Stomach smooth muscle (tissue), 2 donors: ENCODE data around the gene PNLIPRP3.

Source experiments
- H3K27ac ChIP-seq: one replicate; pipeline ENCODE4 v1.7.0; 2013; ENCODE audit warnings: mild to moderate bottlenecking, low read length, inconsistent platforms
- H3K27me3 ChIP-seq, 2 donors: one replicate each; pipeline ENCODE4 v1.7.0; 2013; ENCODE audit warnings: low read length in 2 of 2; ENCODE audit not compliant: insufficient read depth in 2 of 2, control insufficient read depth in 1 of 2
- H3K36me3 ChIP-seq, 2 donors: one replicate each; pipeline ENCODE4 v1.7.0; 2013; ENCODE audit warnings: low read length in 2 of 2; ENCODE audit not compliant: control insufficient read depth in 2 of 2, insufficient read depth in 2 of 2
- H3K4me1 ChIP-seq: one replicate; pipeline ENCODE4 v1.7.0; 2013; ENCODE audit warnings: low read length; ENCODE audit not compliant: control insufficient read depth, insufficient read depth
- H3K4me3 ChIP-seq, 2 donors: one replicate each; pipeline ENCODE4 v1.7.0; 2013; ENCODE audit warnings: low read length in 2 of 2
- H3K9ac ChIP-seq, 2 donors: one replicate each; pipeline ENCODE4 v1.7.0; 2013; ENCODE audit warnings: low read length in 2 of 2, mild to moderate bottlenecking in 1 of 2
- H3K9me3 ChIP-seq, 2 donors: one replicate each; pipeline ENCODE4 v1.7.0; 2013; ENCODE audit warnings: low read length in 2 of 2; ENCODE audit not compliant: control insufficient read depth in 2 of 2
- donor health status: healthy.
- donor health status: Pancreatic carcinoma.

The PNLIPRP3 gene

GRCh38 chr10:116470768-116471415, 43.2 kb downstream of the PNLIPRP3 start:
- no peaks in the 10 kb centered on the region for H3K36me3 ChIP-seq
- no peak overlapping the region for H3K4me3 ChIP-seq
- no peak overlapping the region for H3K27ac ChIP-seq
- peaks cover 5% of the 10 kb centered on the region for H3K4me1 ChIP-seq
- H3K9ac ChIP-seq = no peak overlapping the region
- H3K27me3 ChIP-seq = peaks cover 0 to 2% of the 10 kb centered on the region in 2 donors
- H3K9me3 ChIP-seq = no peaks in the 10 kb centered on the region

GRCh38 chr10:116472891-116473290, 45.2 kb downstream of the PNLIPRP3 start:
- H3K36me3 ChIP-seq = no peaks in the 10 kb centered on the region
- H3K9me3 ChIP-seq = no peaks in the 10 kb centered on the region
- H3K9ac ChIP-seq = no peak overlapping the region
- H3K27me3 ChIP-seq = no peaks in the 10 kb centered on the region
- H3K27ac ChIP-seq = no peak overlapping the region
- H3K4me1 ChIP-seq = peaks cover 8% of the 10 kb centered on the region
- no peak overlapping the region for H3K4me3 ChIP-seq

- Histone ChIP-seq H3K27ac (no peak overlapping the region), H3K9ac (no peak overlapping the region), H3K36me3 (no peaks in the 10 kb centered on the region)
Measured at GRCh38 chr10:116475866-116476265, 48.2 kb downstream of the PNLIPRP3 start.

GRCh38 chr10:116476461-116476860, 48.8 kb downstream of the PNLIPRP3 start:
- Histone ChIP-seq H3K4me1 (peaks cover 12% of the 10 kb centered on the region), H3K4me3 (no peak overlapping the region), H3K9me3 (no peaks in the 10 kb centered on the region), H3K36me3 (no peaks in the 10 kb centered on the region), H3K9ac (no peak overlapping the region), H3K27ac (no peak overlapping the region), H3K27me3 (no peaks in the 10 kb centered on the region)

More at GRCh38 chr10:116475866-116476265, 48.2 kb downstream of the PNLIPRP3 start:
- H3K4me3 ChIP-seq = no peak overlapping the region
- H3K4me1 ChIP-seq = peaks cover 12% of the 10 kb centered on the region
- H3K27me3 ChIP-seq = no peaks in the 10 kb centered on the region
- no peaks in the 10 kb centered on the region for H3K9me3 ChIP-seq

- H3K4me3 ChIP-seq = peak overlapping the region; percentile 3 to 22
- H3K9ac ChIP-seq = no peak overlapping the region
- no peaks in the 10 kb centered on the region for H3K9me3 ChIP-seq
- peaks cover 7% of the 10 kb centered on the region for H3K4me1 ChIP-seq
- peak overlapping the region; percentile 11 for H3K27ac ChIP-seq
- no peaks in the 10 kb centered on the region for H3K27me3 ChIP-seq
- no peaks in the 10 kb centered on the region for H3K36me3 ChIP-seq
Measured at GRCh38 chr10:116477986-116478664, 50.5 kb downstream of the PNLIPRP3 start.

- Histone ChIP-seq H3K27ac (no peak overlapping the region), H3K4me1 (no peaks in the 10 kb centered on the region), H3K4me3 (no peak overlapping the region), H3K9me3 (no peaks in the 10 kb centered on the region), H3K27me3 (no peaks in the 10 kb centered on the region), H3K36me3 (no peaks in the 10 kb centered on the region), H3K9ac (no peak overlapping the region)
Measured at GRCh38 chr10:116486770-116487448, 59.3 kb downstream of the PNLIPRP3 start.

GRCh38 chr10:116487522-116488430, 60.1 kb downstream of the PNLIPRP3 start:
- Histone ChIP-seq H3K4me3 (no peak overlapping the region), H3K9me3 (no peaks in the 10 kb centered on the region), H3K36me3 (no peaks in the 10 kb centered on the region), H3K4me1 (no peaks in the 10 kb centered on the region), H3K27ac (no peak overlapping the region), H3K27me3 (no peaks in the 10 kb centered on the region), H3K9ac (no peak overlapping the region)

GRCh38 chr10:116489460-116489859, 61.8 kb downstream of the PNLIPRP3 start:
- Histone ChIP-seq H3K36me3 (no peaks in the 10 kb centered on the region), H3K27ac (no peak overlapping the region), H3K4me1 (no peaks in the 10 kb centered on the region), H3K4me3 (no peak overlapping the region), H3K27me3 (no peaks in the 10 kb centered on the region), H3K9me3 (no peaks in the 10 kb centered on the region), H3K9ac (no peak overlapping the region)

GRCh38 chr10:116490028-116490662, 62.5 kb downstream of the PNLIPRP3 start:
- Histone ChIP-seq H3K4me1 (no peaks in the 10 kb centered on the region), H3K27me3 (no peaks in the 10 kb centered on the region), H3K9me3 (no peaks in the 10 kb centered on the region), H3K4me3 (no peak overlapping the region), H3K9ac (no peak overlapping the region), H3K36me3 (no peaks in the 10 kb centered on the region), H3K27ac (no peak overlapping the region)

GRCh38 chr10:116504786-116505185, 77.1 kb downstream of the PNLIPRP3 start:
- Histone ChIP-seq H3K4me3 (no peak overlapping the region), H3K4me1 (no peaks in the 10 kb centered on the region), H3K27ac (no peak overlapping the region), H3K36me3 (no peaks in the 10 kb centered on the region), H3K9me3 (no peaks in the 10 kb centered on the region), H3K9ac (no peak overlapping the region), H3K27me3 (no peaks in the 10 kb centered on the region)
